Right renal pelvis (tissue), 4 donors: ENCODE data around the gene GH2. TPM values are rescaled to one million over a fixed set of nuclear protein-coding genes. Genes with fewer than 3 reads are reported as not detected.

ENCODE experiments used
- polyA plus RNA-seq, 4 donors: library from polyadenylated mRNA; unstranded; fragments of 120-200 nt; gene quantifications; one replicate each; pipeline ENCODE4 v1.2.1, GENCODE V29; 2013; ENCODE audit not compliant: insufficient read length in 4 of 4

Gene GH2
- polyA plus RNA-seq, 4 donors: not detected

Other genes with a start within 250 kb of the GH2 start
- gene LIMD2, start 181.8 kb downstream of the GH2 start, polyA plus RNA-seq: 10 to 100 TPM; 22.5 to 34.8 (median 25.4) TPM
- gene STRADA, start 140.1 kb downstream of the GH2 start, polyA plus RNA-seq: 10 to 100 TPM; 39.5 to 51.2 (median 41.8) TPM
- 100 to 1,000 TPM; 104 to 120 (median 113) TPM for gene CCDC47, start 108.3 kb downstream of the GH2 start, polyA plus RNA-seq
- gene DDX42, start 107.8 kb downstream of the GH2 start, polyA plus RNA-seq: 100 to 1,000 TPM; 141 to 199 (median 177) TPM
- gene PSMC5, start 54.5 kb downstream of the GH2 start, polyA plus RNA-seq: 100 to 1,000 TPM; 179 to 189 (median 184) TPM
- gene FTSJ3, start 54.3 kb downstream of the GH2 start, polyA plus RNA-seq: 10 to 100 TPM; 56.2 to 69.1 (median 60.3) TPM
- gene SMARCD2, start 39.3 kb downstream of the GH2 start, polyA plus RNA-seq: 10 to 100 TPM; 53.2 to 60.0 (median 56.6) TPM
- 1 to 10 TPM in 1 of 4 donors, not detected in 3; 2.4 TPM for gene CSH2, start 8.3 kb downstream of the GH2 start, polyA plus RNA-seq
- gene CSH1, start 14.6 kb upstream of the GH2 start, polyA plus RNA-seq: 1 to 10 TPM in 2 of 4 donors, under 1 TPM in 1, not detected in 1; 0.98 to 5.2 (median 1.3) TPM
- not detected for gene CSHL1, start 29.3 kb upstream of the GH2 start, polyA plus RNA-seq
- not detected for gene GH1, start 36.9 kb upstream of the GH2 start, polyA plus RNA-seq
- 1 to 10 TPM; 2.1 to 3.2 (median 2.3) TPM for gene CD79B, start 50.4 kb upstream of the GH2 start, polyA plus RNA-seq
- 1 to 10 TPM in 2 of 4 donors, under 1 TPM in 2; 0.72 to 1.3 (median 1.0) TPM for gene SCN4A, start 91.0 kb upstream of the GH2 start, polyA plus RNA-seq
- 1 to 10 TPM; 3.4 to 4.0 (median 3.7) TPM for gene PRR29, start 116.4 kb upstream of the GH2 start, polyA plus RNA-seq
- 10 to 100 TPM; 28.7 to 32.6 (median 31.1) TPM for gene ICAM2, start 138.7 kb upstream of the GH2 start, polyA plus RNA-seq
- 10 to 100 TPM in 2 of 4 donors, 1 to 10 TPM in 2; 8.8 to 10.7 (median 9.5) TPM for gene ERN1, start 248.2 kb upstream of the GH2 start, polyA plus RNA-seq